Skeletal muscle tissue (tissue), 4 donors: ENCODE data around the gene GPC6. TPM values are rescaled to one million over a fixed set of nuclear protein-coding genes. Genes with fewer than 3 reads are reported as not detected.

ENCODE experiments used
- H3K27ac ChIP-seq: one replicate; pipeline ENCODE4 v1.7.0; 2013; ENCODE audit warnings: mild to moderate bottlenecking, low read depth, low read length, inconsistent platforms
- H3K27me3 ChIP-seq, 3 donors: one replicate each; pipeline ENCODE4 v1.7.0; 2013; ENCODE audit warnings: low read length in 3 of 3; ENCODE audit not compliant: control insufficient read depth in 3 of 3, insufficient read depth in 3 of 3
- H3K36me3 ChIP-seq, 3 donors: one replicate each; pipeline ENCODE4 v1.7.0; 2013; ENCODE audit warnings: low read length in 3 of 3; ENCODE audit not compliant: control insufficient read depth in 3 of 3, insufficient read depth in 3 of 3
- H3K4me1 ChIP-seq, 3 donors: one replicate each; pipeline ENCODE4 v1.7.0; 2013; ENCODE audit warnings: low read length in 3 of 3, mild to moderate bottlenecking in 3 of 3; ENCODE audit not compliant: control insufficient read depth in 3 of 3, insufficient read depth in 3 of 3
- H3K4me3 ChIP-seq, 3 donors: one replicate each; pipeline ENCODE4 v1.7.0; 2013; ENCODE audit warnings: low read length in 3 of 3
- H3K9ac ChIP-seq, 3 donors: one replicate each; pipeline ENCODE4 v1.7.0; 2013; ENCODE audit warnings: low read length in 3 of 3, mild to moderate bottlenecking in 3 of 3, moderate library complexity in 2 of 3, low read depth in 1 of 3
- H3K9me3 ChIP-seq, 3 donors: one replicate each; pipeline ENCODE4 v1.7.0; 2013; ENCODE audit warnings: low read length in 3 of 3; ENCODE audit not compliant: control insufficient read depth in 3 of 3
- total RNA-seq: library from RNA; depleted of rRNA; stranded (reverse); fragments of >200 nt; gene quantifications from one replicate; pipeline ENCODE4 v1.2.3, GENCODE V29; 2014
- donor health status: Osteomylitis.

The GPC6 gene
- total RNA-seq, 1 donor from 2014 or later = 7.8 TPM

DNA sequence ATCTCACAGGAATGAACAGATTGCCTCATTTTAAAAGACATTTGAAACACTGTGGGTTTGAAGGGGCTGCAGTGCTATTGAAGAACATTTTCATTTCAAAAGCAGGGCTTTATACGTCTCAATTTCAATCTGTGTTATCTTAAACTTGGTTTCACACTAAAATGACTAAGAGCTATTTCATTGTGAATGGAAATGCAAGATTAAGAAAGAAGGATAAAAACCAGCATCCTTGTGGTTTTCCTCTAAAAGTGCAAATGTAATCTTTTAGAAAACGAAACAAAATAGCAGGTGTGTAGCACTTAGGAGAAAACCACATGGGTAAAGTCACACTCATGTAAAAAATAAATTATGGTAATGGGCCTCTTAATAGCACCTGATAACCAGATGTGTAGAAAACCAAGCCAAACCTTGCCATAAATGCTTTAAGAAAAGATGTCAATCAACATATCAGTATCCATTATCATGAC lies 397.7 kb downstream of the GPC6 start:
- Histone ChIP-seq H3K4me1 (no peaks in the 10 kb centered on the region), H3K9ac (no peak overlapping the region), H3K36me3 (no peaks in the 10 kb centered on the region), H3K27me3 (no peaks in the 10 kb centered on the region), H3K4me3 (no peak overlapping the region), H3K27ac (no peak overlapping the region), H3K9me3 (no peaks in the 10 kb centered on the region)

DNA sequence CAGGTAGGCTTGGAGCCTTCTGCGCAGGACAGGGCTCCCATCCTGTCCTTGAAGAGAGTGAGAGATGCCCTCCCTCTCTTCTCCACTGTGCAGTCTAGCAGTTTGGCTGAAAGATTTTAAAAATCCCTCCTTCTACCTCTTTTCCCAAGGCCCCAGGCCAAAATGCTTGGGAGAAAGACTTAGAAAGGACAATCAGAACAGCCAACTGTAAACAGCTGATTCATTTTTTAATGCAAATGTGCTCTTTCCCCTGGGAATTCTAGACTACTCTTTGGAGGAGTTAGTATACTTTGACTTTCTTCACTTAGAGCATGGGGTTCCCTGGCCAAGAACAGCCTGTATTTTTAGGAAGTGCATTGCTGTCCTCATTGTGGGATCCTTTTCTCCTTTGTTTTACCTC lies 398.9 kb downstream of the GPC6 start:
- Histone ChIP-seq H3K4me3 (no peak overlapping the region), H3K9me3 (no peaks in the 10 kb centered on the region), H3K27ac (no peak overlapping the region), H3K27me3 (no peaks in the 10 kb centered on the region), H3K36me3 (no peaks in the 10 kb centered on the region), H3K9ac (no peak overlapping the region), H3K4me1 (no peaks in the 10 kb centered on the region)

DNA sequence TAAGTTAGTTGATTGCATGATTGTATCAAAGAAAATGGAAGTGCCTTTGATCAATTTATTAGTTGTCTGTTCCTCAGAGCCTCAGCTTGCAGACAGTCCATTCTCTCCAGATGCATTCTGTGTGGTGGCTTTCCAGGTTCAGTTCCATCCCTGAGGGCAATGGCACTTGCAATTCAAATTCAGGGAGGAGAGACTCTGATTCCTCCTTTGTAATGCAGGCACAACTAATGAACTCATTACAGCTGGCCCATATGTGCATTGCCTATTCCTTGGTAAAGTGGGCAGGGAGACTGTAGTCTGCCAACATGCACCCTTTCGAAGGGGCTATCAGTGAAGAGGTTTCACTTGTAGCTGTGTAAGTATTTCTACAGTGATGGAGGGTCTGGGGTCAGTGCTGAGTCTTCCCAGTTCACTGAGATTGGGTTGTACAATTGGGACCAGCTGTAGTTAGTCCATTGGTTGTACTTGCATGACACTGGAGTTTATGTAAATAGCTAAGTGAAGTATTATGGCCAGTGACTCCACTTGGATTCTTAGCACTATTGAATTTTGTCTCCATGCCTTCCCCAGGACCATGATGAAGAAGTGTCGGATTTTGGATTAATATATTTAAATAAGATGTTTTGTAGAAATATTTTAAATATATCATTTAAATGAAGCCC lies 401.7 kb downstream of the GPC6 start:
- Histone ChIP-seq H3K27ac (no peak overlapping the region), H3K9me3 (no peaks in the 10 kb centered on the region), H3K4me1 (no peaks in the 10 kb centered on the region), H3K27me3 (no peaks in the 10 kb centered on the region), H3K9ac (no peak overlapping the region), H3K4me3 (no peak overlapping the region), H3K36me3 (no peaks in the 10 kb centered on the region)

DNA sequence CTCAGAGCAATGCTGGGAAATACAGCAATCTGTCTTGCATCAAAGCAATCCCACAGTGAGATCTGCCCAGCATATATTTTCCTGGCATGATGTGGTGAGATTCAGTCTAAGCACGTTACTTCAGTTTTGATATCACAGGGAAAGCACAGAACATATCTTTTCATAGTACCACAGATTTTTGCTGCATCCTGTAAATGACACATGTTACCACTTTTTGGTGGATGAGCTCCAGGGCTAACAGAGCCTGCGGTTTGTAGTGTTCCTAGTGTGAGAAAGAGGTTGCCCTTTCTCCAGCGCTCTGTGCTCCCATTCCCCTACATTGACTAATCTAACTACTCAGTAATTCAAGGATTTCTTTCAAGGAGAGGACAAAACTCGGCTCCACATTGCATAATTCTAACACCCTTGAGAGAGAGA lies 409.0 kb downstream of the GPC6 start:
- no peaks in the 10 kb centered on the region for H3K4me1 ChIP-seq
- H3K9me3 ChIP-seq = no peaks in the 10 kb centered on the region
- no peaks in the 10 kb centered on the region for H3K36me3 ChIP-seq
- H3K27me3 ChIP-seq = no peaks in the 10 kb centered on the region
- H3K9ac ChIP-seq = no peak overlapping the region
- H3K27ac ChIP-seq = no peak overlapping the region
- no peak overlapping the region for H3K4me3 ChIP-seq

DNA sequence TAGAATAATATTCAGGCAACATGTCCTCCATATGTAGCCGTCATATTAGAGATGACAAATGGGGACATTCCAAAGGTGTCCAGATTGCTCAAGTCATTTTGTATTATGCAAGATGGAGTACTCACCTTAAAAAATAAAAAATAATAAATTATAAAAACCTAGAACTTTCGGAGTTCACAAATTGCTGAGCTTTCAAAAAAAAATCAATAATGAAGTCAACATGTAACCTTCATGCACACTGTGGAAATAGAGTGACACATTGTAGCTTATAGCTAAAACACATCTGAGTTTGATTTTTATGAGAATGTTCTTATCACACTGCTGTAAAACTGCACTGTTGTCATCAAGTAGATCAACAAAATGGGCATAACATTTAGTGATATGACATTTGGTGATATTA lies 411.2 kb downstream of the GPC6 start:
- no peak overlapping the region for H3K4me3 ChIP-seq
- H3K9ac ChIP-seq = no peak overlapping the region
- H3K27ac ChIP-seq = no peak overlapping the region
- H3K4me1 ChIP-seq = no peaks in the 10 kb centered on the region
- H3K27me3 ChIP-seq = no peaks in the 10 kb centered on the region
- H3K9me3 ChIP-seq = no peaks in the 10 kb centered on the region
- H3K36me3 ChIP-seq = no peaks in the 10 kb centered on the region

DNA sequence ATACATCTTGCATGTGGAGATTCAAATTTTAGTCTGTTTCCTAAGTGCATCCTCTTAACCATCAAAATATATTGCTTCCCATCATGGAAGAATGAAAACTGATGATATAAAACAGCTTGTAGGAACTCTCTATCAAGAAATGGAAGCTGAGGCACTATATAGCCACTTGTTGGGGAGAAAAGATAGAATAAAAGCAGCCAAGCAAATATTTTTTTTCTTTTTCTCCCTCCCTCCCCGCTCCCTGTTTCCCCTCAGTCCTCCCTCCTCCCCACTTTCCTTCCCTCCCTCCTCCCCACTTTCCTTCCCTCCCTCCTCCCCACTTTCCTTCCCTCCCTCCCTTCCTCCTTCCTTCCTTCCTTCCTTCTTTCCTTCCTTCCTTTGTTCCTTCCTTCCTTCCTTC lies 413.8 kb downstream of the GPC6 start:
- Histone ChIP-seq H3K27me3 (no peaks in the 10 kb centered on the region), H3K4me3 (no peak overlapping the region), H3K36me3 (no peaks in the 10 kb centered on the region), H3K27ac (no peak overlapping the region), H3K4me1 (no peaks in the 10 kb centered on the region), H3K9me3 (no peaks in the 10 kb centered on the region), H3K9ac (no peak overlapping the region)

DNA sequence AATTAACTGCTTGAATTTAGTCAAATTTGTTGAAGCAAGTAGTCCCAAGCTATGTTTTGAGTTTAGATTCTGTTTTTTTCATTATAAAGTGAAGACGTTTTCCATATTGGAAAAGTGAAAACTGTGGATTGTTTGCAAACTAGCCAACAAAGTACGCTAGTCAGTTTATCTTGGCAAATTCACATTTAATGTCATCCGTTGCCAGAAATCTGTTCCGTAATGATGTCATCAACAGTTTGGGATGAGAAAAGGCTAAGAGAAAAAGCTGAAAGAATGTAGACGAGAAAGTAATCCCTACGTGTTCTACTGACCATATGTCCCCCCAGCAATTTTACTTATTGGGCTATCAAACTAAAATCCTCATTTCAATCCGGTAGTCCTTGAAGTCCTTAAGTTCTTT lies 419.6 kb downstream of the GPC6 start:
- Histone ChIP-seq H3K27ac (no peak overlapping the region), H3K4me1 (no peaks in the 10 kb centered on the region), H3K27me3 (no peaks in the 10 kb centered on the region), H3K4me3 (no peak overlapping the region), H3K36me3 (no peaks in the 10 kb centered on the region), H3K9ac (no peak overlapping the region), H3K9me3 (no peaks in the 10 kb centered on the region)

DNA sequence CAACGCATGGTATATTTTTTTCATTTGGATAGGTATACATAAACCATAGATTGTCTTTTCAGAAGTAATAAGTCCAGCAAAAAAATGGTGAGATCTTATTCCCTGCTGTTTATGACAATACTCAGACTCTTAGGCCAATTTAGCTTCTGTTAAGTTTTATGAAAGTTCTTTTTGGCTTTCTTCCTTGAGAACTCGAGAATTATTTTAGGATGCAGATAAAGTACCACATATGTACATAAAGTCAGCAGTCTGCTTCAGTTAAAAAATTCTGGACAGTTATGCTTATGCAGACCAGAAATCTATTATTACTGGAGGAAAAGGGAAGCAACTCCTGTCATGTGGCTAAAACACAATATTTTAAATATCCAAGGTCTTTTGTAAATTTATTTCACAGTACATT lies 422.9 kb downstream of the GPC6 start:
- Histone ChIP-seq H3K4me1 (no peaks in the 10 kb centered on the region), H3K27me3 (no peaks in the 10 kb centered on the region), H3K4me3 (no peak overlapping the region), H3K27ac (no peak overlapping the region), H3K9me3 (no peaks in the 10 kb centered on the region), H3K36me3 (no peaks in the 10 kb centered on the region), H3K9ac (no peak overlapping the region)

DNA sequence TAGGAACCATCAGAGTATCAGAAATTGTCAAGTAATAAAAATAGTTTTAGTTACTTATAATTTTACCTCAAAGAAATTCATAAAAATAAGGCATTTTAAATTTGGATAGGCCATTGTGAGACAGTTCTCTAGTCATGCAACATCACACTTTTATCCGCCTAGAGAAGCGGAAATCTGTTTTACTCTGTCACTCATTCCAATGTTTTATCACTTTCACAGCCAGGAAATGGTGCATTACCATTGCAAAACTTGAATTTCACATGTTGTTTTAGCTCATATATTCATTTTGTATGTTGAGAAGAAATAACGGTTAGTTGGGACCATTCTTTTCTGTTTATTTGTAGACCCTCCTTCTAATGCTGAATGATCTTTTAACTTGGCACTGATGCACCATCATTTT lies 427.2 kb downstream of the GPC6 start:
- no peak overlapping the region for H3K9ac ChIP-seq
- H3K4me3 ChIP-seq = no peak overlapping the region
- no peaks in the 10 kb centered on the region for H3K9me3 ChIP-seq
- H3K27ac ChIP-seq = no peak overlapping the region
- H3K4me1 ChIP-seq = no peaks in the 10 kb centered on the region
- no peaks in the 10 kb centered on the region for H3K27me3 ChIP-seq
- H3K36me3 ChIP-seq = no peaks in the 10 kb centered on the region

DNA sequence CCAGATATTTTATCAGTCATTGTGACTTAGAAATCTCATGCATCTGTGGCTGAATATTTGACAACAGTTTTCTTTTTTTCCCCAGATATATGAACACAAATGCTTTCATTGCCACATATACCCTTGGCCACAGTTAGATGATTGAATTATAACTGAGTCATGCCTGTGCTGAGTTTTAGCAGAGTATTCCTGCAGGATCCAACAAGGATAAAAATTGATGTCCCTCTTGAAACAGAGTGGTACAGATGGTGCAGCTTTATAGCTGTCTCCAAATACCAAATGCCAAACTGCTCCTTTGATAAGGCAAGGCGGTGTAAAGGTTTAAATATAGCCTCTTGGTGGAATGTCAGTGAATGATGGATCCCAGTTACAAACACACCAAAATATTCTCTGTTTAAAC lies 428.5 kb downstream of the GPC6 start:
- no peak overlapping the region for H3K4me3 ChIP-seq
- H3K36me3 ChIP-seq = no peaks in the 10 kb centered on the region
- no peak overlapping the region for H3K27ac ChIP-seq
- H3K27me3 ChIP-seq = no peaks in the 10 kb centered on the region
- H3K4me1 ChIP-seq = no peaks in the 10 kb centered on the region
- H3K9ac ChIP-seq = no peak overlapping the region
- no peaks in the 10 kb centered on the region for H3K9me3 ChIP-seq
